Fibroblast of villous mesenchyme (primary cell): ENCODE data around the gene SULT1C2. TPM values are rescaled to one million over a fixed set of nuclear protein-coding genes. Genes with fewer than 3 reads are reported as not detected.

Source experiments
- DNase-seq: peaks from one replicate; pipeline ENCODE4 v3.0.0-alpha.2; 2010; ENCODE audit warnings: low read depth
- H3K4me3 ChIP-seq: 2 replicates; pipeline ENCODE4 v1.5.1; 2011; ENCODE audit warnings: low read depth, mild to moderate bottlenecking, low read length
- total RNA-seq: library from RNA; depleted of rRNA; stranded (reverse); fragments of >200 nt; gene quantifications from 2 replicates; pipeline ENCODE4 v1.2.3, GENCODE V29; 2012
- TF ChIP-seq, protein P1 (sequence below): IDR thresholded peaks from 2 replicates; pipeline ENCODE4 v1.5.1; 2012; ENCODE audit warnings: low read depth, mild to moderate bottlenecking, low read length; ENCODE audit not compliant: insufficient read depth

The SULT1C2 gene
- total RNA-seq, 1 donor, result not detected

- DNase-seq, result no peak
Measured at GRCh38 chr2:108257757-108258331, 30.9 kb upstream of the SULT1C2 start.

GRCh38 chr2:108260773-108261172 lies 27.9 kb upstream of the SULT1C2 start:
- H3K4me3 ChIP-seq, result no peak overlapping the region
- DNase-seq, result no peak
- TF ChIP-seq, protein P1, sequence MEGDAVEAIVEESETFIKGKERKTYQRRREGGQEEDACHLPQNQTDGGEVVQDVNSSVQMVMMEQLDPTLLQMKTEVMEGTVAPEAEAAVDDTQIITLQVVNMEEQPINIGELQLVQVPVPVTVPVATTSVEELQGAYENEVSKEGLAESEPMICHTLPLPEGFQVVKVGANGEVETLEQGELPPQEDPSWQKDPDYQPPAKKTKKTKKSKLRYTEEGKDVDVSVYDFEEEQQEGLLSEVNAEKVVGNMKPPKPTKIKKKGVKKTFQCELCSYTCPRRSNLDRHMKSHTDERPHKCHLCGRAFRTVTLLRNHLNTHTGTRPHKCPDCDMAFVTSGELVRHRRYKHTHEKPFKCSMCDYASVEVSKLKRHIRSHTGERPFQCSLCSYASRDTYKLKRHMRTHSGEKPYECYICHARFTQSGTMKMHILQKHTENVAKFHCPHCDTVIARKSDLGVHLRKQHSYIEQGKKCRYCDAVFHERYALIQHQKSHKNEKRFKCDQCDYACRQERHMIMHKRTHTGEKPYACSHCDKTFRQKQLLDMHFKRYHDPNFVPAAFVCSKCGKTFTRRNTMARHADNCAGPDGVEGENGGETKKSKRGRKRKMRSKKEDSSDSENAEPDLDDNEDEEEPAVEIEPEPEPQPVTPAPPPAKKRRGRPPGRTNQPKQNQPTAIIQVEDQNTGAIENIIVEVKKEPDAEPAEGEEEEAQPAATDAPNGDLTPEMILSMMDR, result no peak

More at GRCh38 chr2:108257757-108258331, 30.9 kb upstream of the SULT1C2 start:
- no peak overlapping the region for H3K4me3 ChIP-seq
- TF ChIP-seq, protein P1, result no peak

DNA sequence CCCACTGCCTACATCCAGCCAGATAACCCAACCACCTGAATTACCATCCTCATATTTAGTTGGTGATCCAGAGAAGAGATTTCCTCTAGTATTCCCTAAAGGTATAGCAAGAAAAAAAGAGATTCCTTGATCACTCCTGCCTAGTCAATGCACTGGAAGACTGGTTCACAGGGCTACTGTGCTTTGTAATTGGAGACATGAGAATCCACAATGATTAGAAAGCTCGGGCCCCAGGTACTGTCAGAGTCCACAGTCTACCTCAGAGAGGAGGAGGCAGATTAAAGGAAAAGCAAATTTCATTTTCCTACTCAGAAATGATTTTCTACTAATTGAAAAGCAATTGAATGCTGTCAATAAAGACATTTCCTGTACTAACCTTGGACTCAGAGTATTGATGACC lies 26.7 kb upstream of the SULT1C2 start:
- TF ChIP-seq, protein P1, result no peak
- no peak for DNase-seq
- H3K4me3 ChIP-seq, result no peak overlapping the region

DNA sequence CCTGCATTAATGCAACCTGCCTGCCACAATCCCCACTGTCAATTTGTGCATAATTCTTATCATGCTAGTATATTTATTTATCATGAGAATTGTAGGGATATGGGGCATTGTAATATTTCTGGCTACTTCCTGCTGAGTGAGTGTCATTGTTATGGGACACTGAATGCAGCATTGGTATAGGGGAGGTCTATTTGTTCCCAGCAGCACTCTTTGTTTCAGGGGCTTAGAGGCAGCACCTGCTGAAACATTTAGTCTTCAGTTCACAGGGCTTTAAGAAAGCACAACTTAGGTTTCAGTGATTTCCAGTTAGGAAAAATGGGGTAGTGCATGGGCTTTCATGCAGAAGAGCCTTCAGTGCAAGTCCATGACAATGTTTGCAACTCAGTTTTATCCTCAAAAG lies 25.3 kb upstream of the SULT1C2 start:
- TF ChIP-seq, protein P1, result no peak

GRCh38 chr2:108266218-108266617 lies 22.5 kb upstream of the SULT1C2 start:
- H3K4me3 ChIP-seq, result no peak overlapping the region
- DNase-seq, result no peak
- TF ChIP-seq, protein P1, result no peak

More for the DNA sequence above, 25.3 kb upstream of the SULT1C2 start:
- no peak overlapping the region for H3K4me3 ChIP-seq
- no peak for DNase-seq

GRCh38 chr2:108267101-108267500 lies 21.6 kb upstream of the SULT1C2 start:
- DNase-seq, result peak; percentile 68
- no peak overlapping the region for H3K4me3 ChIP-seq
- TF ChIP-seq, protein P1, result no peak

GRCh38 chr2:108268001-108268400 lies 20.7 kb upstream of the SULT1C2 start:
- TF ChIP-seq, protein P1, result no peak
- DNase-seq, result peak; percentile 64
- no peak overlapping the region for H3K4me3 ChIP-seq
